Measurements from ENCODE around the gene ACTN1.

GRCh38 chr14:68902357-68902756 lies 76.7 kb downstream of the ACTN1 start:
- TF ChIP-seq CTCF (conservative IDR thresholded peaks at IDR 0.05; ENCODE audit: low read depth, low read length) (no peak), EZH2 (IDR thresholded peaks at IDR 0.05; ENCODE audit: borderline replicate concordance, low read depth, low read length, poor library complexity, severe bottlenecking) (no peak)
